Measurements from ENCODE around the gene SND1.

SND1 gene

DNA sequence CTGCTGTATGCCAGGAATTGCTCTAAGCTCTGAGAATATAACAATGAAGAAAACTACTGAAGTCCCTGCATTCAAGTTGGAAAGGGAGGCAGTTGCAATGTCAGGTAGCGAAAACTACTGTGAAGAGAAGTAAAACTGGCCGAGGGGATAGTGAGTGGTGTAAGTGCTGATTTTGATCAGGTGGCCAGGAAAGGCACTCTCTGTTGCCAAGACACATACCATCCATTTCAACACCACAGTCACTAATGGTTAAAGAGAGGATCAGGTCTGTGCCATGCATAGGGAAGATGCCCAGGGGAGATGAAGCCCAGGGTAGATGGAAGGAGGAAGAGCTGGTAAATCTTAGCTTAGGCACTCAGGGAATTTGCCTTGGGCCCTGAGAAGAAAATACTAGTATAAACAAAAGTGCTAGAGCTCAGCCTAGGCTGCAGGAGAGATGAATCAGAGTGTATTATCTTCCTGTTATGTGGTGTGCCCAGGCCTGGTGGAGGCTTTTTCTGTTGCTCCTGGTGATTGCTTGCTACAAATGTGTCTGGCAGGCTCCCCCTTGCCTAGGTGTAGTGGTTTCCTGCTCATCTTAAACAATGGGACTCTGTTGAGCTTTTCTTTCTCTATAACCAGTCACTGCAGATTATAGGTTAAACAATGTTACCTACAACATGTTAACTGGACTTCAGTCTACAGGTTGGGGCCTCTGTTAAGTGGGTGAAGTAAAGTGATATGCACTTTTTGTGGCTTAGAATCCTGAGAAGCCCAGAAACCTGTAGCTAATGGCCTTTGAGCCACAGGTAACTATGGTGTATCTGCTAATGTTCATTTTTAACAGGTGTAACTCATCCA is 253.7 kb downstream of the SND1 start:
- TF ChIP-seq, protein P1, sequence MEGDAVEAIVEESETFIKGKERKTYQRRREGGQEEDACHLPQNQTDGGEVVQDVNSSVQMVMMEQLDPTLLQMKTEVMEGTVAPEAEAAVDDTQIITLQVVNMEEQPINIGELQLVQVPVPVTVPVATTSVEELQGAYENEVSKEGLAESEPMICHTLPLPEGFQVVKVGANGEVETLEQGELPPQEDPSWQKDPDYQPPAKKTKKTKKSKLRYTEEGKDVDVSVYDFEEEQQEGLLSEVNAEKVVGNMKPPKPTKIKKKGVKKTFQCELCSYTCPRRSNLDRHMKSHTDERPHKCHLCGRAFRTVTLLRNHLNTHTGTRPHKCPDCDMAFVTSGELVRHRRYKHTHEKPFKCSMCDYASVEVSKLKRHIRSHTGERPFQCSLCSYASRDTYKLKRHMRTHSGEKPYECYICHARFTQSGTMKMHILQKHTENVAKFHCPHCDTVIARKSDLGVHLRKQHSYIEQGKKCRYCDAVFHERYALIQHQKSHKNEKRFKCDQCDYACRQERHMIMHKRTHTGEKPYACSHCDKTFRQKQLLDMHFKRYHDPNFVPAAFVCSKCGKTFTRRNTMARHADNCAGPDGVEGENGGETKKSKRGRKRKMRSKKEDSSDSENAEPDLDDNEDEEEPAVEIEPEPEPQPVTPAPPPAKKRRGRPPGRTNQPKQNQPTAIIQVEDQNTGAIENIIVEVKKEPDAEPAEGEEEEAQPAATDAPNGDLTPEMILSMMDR (IDR thresholded peaks at IDR 0.05; ENCODE audit: borderline replicate concordance, insufficient read depth, low read depth, low read length): no peak
- H3K4me3 ChIP-seq (ENCODE audit: low read depth, low read length): no peak overlapping the region

DNA sequence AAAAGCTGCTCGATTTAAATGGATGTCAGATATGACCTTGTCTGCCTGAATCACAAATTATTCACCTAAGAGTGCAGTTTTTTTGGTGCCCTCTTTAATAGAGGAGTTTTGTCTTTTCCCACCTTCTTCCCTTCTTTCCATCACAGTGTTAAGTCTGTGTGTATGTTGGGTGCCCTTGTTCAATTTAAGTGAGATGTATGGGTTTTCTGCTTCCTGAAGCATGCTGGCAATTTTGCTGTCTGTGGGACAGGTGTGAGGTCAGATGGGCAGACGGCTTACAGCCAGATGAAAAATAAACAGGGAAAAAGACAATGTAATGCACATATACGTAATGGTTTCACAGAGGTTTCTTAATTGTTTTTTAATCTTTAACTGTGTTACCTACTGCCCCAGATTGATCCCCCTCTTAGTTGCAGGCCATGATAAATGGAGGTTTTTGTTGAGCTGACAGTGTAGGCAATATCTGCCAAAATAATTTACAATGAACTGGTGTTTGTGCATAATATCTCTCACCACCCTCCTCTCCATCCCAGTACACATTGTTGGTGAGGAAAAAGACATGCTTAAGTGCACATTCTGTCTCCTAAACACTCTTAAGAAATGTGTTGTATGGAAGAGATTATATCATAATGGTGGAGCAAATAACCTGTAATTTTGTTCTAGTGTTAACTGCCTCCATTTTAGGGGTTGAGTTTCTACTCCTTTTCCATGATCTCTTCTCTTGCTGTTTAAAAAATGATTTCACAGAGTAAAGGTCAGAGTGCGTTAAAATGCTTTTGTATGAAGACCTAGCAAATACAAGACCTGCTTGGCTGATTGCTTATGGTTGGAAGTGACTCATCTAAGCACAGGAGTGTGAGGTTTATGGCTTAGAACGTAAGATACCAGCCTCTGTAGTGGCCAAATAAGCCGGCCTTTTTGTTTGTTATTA is 255.4 kb downstream of the SND1 start:
- no peak overlapping the region for H3K4me3 ChIP-seq (ENCODE audit: low read depth, low read length)
- TF ChIP-seq, protein P1 (IDR thresholded peaks at IDR 0.05; ENCODE audit: borderline replicate concordance, insufficient read depth, low read depth, low read length): no peak

DNA sequence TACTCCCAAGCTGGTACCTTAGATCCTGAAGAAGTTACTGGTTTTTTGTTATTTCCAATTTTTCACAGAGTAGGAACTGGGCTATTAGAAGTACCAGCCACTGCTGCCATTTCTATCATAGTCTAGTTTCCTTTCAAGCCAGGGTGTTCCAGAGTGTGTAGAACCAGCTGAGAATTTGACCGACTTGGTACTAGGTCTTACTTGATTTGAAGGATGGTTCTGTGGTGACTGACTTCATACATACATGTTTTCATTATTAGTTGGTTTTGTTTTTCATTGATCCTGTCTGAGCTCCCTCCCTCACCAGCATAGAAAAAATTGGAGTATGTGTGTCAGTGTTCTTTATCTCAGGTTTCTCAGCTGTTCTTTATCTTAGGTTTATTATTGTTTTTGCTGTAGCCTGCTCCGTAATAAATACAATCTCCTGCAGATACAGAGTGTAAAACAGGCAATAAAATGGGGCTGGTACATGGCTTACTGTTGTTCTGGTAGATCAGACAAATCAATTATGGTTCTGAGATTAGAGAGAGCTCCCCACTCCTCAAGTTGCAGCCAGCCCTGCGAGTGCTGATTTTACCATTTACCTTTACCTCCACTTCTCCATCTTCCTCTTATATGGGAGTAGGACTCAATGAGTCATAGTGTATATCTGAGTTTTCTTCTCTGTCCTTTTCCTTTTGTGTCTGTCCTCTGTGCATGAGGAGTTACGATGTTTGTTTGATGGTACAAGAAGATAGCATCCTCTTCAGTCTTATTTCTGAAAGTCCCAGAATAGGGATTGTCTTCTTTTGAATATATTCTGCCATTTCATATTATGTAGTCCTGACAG is 256.6 kb downstream of the SND1 start:
- H3K4me3 ChIP-seq (ENCODE audit: low read depth, low read length): no peak overlapping the region
- TF ChIP-seq, protein P1 (IDR thresholded peaks at IDR 0.05; ENCODE audit: borderline replicate concordance, insufficient read depth, low read depth, low read length): no peak

DNA sequence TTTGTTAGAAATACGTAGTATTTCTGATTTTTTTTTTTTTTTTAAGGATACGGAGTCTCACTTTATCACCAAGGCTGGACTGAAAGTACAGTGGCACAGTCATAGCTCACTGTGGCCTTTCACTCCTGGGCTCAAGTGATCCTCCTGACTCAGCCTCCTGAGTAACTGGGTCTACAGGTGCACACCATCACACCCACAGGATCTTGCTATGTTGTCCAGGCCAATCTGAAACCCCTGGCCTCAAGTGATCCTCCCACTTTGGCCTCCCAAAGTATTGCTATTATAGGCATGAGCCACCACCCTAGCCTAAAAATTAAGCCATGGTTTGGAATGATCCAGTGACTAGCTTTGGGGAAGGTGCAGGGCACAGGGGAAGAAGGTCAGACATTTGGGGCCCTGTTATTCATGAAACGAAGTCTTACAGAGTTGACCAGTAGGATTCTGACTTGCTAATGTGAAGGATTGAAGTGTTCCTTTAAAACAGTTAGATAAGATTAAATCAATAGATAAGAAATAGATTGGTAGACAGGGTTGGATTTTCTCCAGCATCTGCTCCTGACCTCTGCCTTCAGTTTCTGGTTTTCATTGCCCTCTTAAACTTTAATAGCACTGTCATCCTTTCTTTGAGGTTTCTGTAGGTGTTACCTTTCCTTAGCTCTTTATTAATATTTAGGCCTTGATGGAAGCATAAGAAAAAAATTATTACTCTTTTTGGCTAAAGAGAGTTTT is 257.6 kb downstream of the SND1 start:
- TF ChIP-seq, protein P1 (IDR thresholded peaks at IDR 0.05; ENCODE audit: borderline replicate concordance, insufficient read depth, low read depth, low read length): no peak

DNA sequence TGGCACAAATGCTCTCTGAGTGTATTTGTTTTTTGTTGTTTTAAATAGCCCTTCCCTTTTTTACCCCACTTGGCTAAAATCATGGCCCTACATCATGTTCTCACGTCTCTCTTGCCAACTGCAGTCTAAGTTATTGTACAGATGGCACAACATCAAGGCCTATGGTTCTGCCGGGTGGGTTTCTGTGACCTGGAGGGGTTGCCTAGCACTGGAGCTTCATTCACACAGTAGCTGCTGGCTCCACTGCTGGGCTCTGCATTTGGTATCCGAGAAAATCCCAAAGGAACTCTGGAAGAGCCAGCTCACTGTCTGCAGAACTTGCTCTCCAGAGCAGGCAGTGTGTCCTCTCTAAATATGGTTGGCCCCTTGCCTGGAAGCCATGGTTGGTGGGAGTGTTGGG is 258.7 kb downstream of the SND1 start:
- H3K4me3 ChIP-seq (ENCODE audit: low read depth, low read length): no peak overlapping the region
- TF ChIP-seq, protein P1 (IDR thresholded peaks at IDR 0.05; ENCODE audit: borderline replicate concordance, insufficient read depth, low read depth, low read length): no peak

More for the DNA sequence above, 257.6 kb downstream of the SND1 start:
- H3K4me3 ChIP-seq (ENCODE audit: low read depth, low read length): no peak overlapping the region

DNA sequence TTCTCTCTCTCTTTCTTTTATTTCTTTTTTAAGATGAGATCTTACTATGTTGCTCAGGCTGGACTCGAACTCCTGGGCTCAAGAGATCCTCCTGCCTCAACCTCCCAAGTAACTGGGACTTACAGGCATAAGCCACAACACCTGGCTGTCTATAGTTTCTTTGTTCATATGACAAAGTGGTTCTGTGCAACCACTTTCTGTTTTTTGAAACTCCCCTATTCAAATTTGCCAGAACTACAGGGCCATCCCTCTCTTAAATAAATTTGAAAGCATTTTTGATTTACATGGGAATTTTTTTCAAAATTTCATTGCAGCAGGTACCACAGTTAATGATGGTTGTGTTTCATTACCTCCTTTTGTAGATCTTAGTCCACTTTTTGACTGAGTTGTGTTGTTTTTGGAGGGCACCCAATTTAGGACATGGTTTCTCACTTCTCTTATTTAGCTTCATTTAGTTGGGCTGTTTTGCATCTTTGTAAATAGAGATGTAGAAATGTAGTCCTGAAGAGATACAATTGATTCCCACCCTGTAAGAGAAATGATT is 260.0 kb downstream of the SND1 start:
- no peak overlapping the region for H3K4me3 ChIP-seq (ENCODE audit: low read depth, low read length)

More for the DNA sequence above, 260.0 kb downstream of the SND1 start:
- TF ChIP-seq, protein P1 (IDR thresholded peaks at IDR 0.05; ENCODE audit: borderline replicate concordance, insufficient read depth, low read depth, low read length): no peak

Measured in GM12875 (cell line).